Spleen (tissue), 11 donors: ENCODE measurements around the gene TBX4. TPM values are rescaled to one million over a fixed set of nuclear protein-coding genes. Genes with fewer than 3 reads are reported as not detected.
"Not testable (repeated sequence)": the region's sequence is repeated elsewhere in the genome, so short reads cannot be mapped to it uniquely, and the experiment has no call there.

Experiments
- DNase-seq: peaks from one replicate; pipeline ENCODE4 v3.0.0-alpha.2; 2020
- H3K27ac ChIP-seq, 8 donors: fragments of 200-600 bp; sonication (generic) in 7 of 8; 1 replicate in 4 of 8; 2 replicates in 4 of 8; pipeline versions ENCODE4 v1.5.0 to v1.8.0; 2016 to 2021; ENCODE audit warnings: inconsistent platforms in 4 of 8, mild to moderate bottlenecking in 4 of 8, moderate library complexity in 1 of 8
- H3K27me3 ChIP-seq, 7 donors: fragments of 200-600 bp; sonication (generic) in 6 of 7; replicated peaks in 1 of 7; 1 replicate in 4 of 7; 2 replicates in 3 of 7; pipeline versions ENCODE4 v1.5.0 to v1.8.0; 2016 to 2021; ENCODE audit warnings: inconsistent platforms in 3 of 7, mild to moderate bottlenecking in 1 of 7
- H3K36me3 ChIP-seq, 6 donors: fragments of 200-600 bp; sonication (generic) in 5 of 6; 1 replicate in 4 of 6; 2 replicates in 2 of 6; pipeline versions ENCODE4 v1.5.0 to v1.8.0; 2016 to 2021; ENCODE audit warnings: inconsistent platforms in 2 of 6
- H3K4me1 ChIP-seq, 6 donors: fragments of 200-600 bp; sonication (generic) in 5 of 6; 1 replicate in 3 of 6; 2 replicates in 3 of 6; pipeline versions ENCODE4 v1.5.0 to v1.8.0; 2016 to 2021; ENCODE audit warnings: inconsistent platforms in 3 of 6
- H3K4me3 ChIP-seq, 8 donors: fragments of 200-600 bp; sonication (generic) in 7 of 8; 1 replicate in 4 of 8; 2 replicates in 4 of 8; pipeline versions ENCODE4 v1.5.0 to v1.8.0; 2016 to 2021; ENCODE audit warnings: inconsistent platforms in 4 of 8, mild to moderate bottlenecking in 4 of 8, moderate library complexity in 2 of 8
- H3K9me3 ChIP-seq, 8 donors: fragments of 200-600 bp; sonication (generic) in 7 of 8; 1 replicate in 4 of 8; 2 replicates in 4 of 8; pipeline versions ENCODE4 v1.5.0 to v1.8.0; 2016 to 2021; ENCODE audit warnings: inconsistent platforms in 4 of 8
- POLR2A ChIP-seq, 3 donors: fragments of 450-650 bp; IDR thresholded peaks; one replicate each; pipeline ENCODE4 v1.5.1; 2017; ENCODE audit warnings: antibody characterized with exemption in 3 of 3, mild to moderate bottlenecking in 1 of 3
- POLR2AphosphoS5 ChIP-seq, 3 donors: sonication (generic); formaldehyde crosslinking; IDR thresholded peaks; one replicate each; pipeline ENCODE4 v1.5.1; 2017; ENCODE audit warnings: antibody characterized with exemption in 3 of 3
- whole genome bisulfite sequencing, 5 donors: extraction: QIAGEN DNeasy Blood & Tissue Kit in 3 of 5; methylation state at CpG; one replicate each; pipeline versions ENCODE4 v1.1.5 to v1.1.7; 2013 to 2018; 5-methylcytosine and 5-hydroxymethylcytosine counted together
- intact Hi-C: fragments of 100-400 bp; cut with DNase I; formaldehyde crosslinking; loops from one replicate; pipeline ENCODE4 v1.15.0; 2023; ENCODE audit warnings: low total_unique reads
- polyA plus RNA-seq, 3 donors: library from polyadenylated mRNA; stranded (reverse); fragments of 200-250 nt; gene quantifications; one replicate each; pipeline ENCODE4 v1.2.1, GENCODE V29; 2013
- total RNA-seq, 7 donors: library from RNA; depleted of rRNA in 3 of 7; stranded (reverse); fragments of >200 nt in 3 of 7; fragmentation: NEBNext Ultra II Directional in 4 of 7; extraction: Animal tissue kit (Norgen Biotek cat#: 25700) in 4 of 7; gene quantifications; one replicate each; pipeline versions ENCODE4 v1.1.0 to v1.2.1, GENCODE V29; 2016 to 2021
- TF ChIP-seq, protein P1 (sequence below), 11 experiments: fragments of 200-600 bp in 7 of 11; fragments of 450-650 bp in 4 of 11; sonication (generic) in 4 of 11; IDR thresholded peaks in 8 of 11; conservative IDR thresholded peaks in 3 of 11; 1 replicate in 7 of 11; 2 replicates in 4 of 11; pipeline versions ENCODE4 v1.4.0 to v1.8.0; 2016 to 2021; ENCODE audit warnings: antibody characterized with exemption in 11 of 11, inconsistent platforms in 4 of 11, mild to moderate bottlenecking in 1 of 11
- donor health status: healthy with polysubstance abuse.
- donor health status: DM: no; HTN: no; CAD: no; lungs with moderate emphysema.
- donor health status: DM: no; HTN: no; CAD: no.
- donor health status: Bipolar disorder and iron deficiency.
- donor health status: healthy.
- donor health status: DM: no; HTN: no; CAD: no.
- donor health status: DM: yes; HTN: yes; CAD: no.

The TBX4 gene
- total and polyA plus RNA-seq, 10 donors, result not detected

DNA sequence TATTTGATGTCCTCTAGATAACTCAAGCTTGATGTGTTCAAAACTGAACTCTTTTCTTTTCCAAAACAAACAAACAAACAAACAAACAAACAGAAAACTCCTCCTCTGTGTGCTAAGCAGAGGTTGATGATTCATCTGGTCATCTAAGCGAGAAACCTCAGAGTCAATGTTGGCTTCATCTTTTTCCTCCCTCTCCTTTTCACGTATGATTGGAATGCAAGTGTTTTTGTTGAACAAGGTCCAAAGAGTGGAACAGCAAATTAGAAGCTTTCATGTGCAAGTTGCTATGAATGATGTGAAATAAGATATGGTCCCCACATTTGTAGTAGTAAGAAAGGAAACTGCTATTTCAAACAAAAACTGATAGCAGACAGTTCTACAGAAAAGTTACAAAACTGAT, 52.5 kb downstream of the TBX4 start:
- Histone ChIP-seq H3K4me3 (no peak overlapping the region), H3K27me3 (peaks cover 0 to 35% (median 0%) of the 10 kb centered on the region in 7 donors), H3K9me3 (peaks cover 0 to 4% (median 0%) of the 10 kb centered on the region in 8 donors), H3K36me3 (no peaks in the 10 kb centered on the region), H3K4me1 (no peaks in the 10 kb centered on the region), H3K27ac (no peak overlapping the region)
- no peak for TF ChIP-seq POLR2A (IDR thresholded peaks at IDR 0.05)
- TF ChIP-seq, protein P1, sequence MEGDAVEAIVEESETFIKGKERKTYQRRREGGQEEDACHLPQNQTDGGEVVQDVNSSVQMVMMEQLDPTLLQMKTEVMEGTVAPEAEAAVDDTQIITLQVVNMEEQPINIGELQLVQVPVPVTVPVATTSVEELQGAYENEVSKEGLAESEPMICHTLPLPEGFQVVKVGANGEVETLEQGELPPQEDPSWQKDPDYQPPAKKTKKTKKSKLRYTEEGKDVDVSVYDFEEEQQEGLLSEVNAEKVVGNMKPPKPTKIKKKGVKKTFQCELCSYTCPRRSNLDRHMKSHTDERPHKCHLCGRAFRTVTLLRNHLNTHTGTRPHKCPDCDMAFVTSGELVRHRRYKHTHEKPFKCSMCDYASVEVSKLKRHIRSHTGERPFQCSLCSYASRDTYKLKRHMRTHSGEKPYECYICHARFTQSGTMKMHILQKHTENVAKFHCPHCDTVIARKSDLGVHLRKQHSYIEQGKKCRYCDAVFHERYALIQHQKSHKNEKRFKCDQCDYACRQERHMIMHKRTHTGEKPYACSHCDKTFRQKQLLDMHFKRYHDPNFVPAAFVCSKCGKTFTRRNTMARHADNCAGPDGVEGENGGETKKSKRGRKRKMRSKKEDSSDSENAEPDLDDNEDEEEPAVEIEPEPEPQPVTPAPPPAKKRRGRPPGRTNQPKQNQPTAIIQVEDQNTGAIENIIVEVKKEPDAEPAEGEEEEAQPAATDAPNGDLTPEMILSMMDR (IDR thresholded peaks at IDR 0.05 in 8 of 11, conservative IDR thresholded peaks at IDR 0.05 in 3 of 11), result no peak
- TF ChIP-seq POLR2AphosphoS5 (IDR thresholded peaks at IDR 0.05), result no peak
- intact Hi-C loops, result no loop called here
- no peak for DNase-seq
- WGBS, 5 donors, result 65 to 86% (median 71%) methylated on average over 2 of the region's 2 CpGs

DNA sequence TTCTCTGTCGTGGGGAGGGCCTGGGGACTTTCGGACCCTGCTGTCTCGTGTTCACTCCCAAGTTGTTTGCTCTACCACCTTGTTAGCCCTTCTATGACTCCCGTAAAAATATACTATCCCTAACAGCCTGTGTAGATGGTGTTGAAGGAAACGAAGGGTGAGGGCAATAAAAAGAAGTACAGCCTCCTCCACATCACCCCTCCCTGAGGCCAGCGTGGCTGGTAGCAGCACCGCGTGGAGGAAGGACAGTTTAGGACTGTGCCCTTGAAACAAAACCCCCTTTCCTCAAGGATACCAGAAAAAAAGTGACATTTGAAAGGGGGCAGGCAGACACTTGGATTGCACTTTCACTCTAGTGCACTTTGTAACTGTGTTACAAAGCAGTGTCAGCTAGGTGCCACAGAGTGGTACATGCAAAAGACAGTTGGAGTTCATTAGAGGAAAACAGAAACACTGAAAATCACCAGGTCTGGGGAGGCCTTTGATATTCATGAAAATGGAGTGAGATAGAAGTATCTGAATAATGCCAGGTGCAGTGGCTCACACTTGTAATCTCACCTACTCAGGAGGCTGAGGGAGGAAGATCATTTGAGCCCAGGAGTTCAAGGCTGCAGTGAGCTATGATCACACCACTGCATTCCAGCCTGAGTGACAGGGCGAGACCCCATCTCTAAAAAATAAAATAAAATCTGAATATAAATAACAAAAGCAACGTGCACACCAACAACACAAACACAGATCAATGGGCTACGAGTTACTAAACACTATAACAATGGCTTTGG, 53.8 kb downstream of the TBX4 start:
- DNase-seq, result no peak
- intact Hi-C loops, result no loop called here
- TF ChIP-seq, protein P1 (IDR thresholded peaks at IDR 0.05 in 8 of 11, conservative IDR thresholded peaks at IDR 0.05 in 3 of 11), result no peak
- TF ChIP-seq POLR2AphosphoS5 (IDR thresholded peaks at IDR 0.05) (no peak), POLR2A (IDR thresholded peaks at IDR 0.05) (no peak)
- H3K9me3 ChIP-seq, result no peaks in the 10 kb centered on the region
- H3K27me3 ChIP-seq, result peaks cover 0 to 29% (median 0%) of the 10 kb centered on the region in 7 donors
- H3K27ac ChIP-seq, result no peak overlapping the region
- H3K36me3 ChIP-seq, result no peaks in the 10 kb centered on the region
- H3K4me1 ChIP-seq, result no peaks in the 10 kb centered on the region
- WGBS, 5 donors, result 63 to 72% (median 66%) methylated on average over 11 of the region's 11 CpGs
- no peak overlapping the region for H3K4me3 ChIP-seq

DNA sequence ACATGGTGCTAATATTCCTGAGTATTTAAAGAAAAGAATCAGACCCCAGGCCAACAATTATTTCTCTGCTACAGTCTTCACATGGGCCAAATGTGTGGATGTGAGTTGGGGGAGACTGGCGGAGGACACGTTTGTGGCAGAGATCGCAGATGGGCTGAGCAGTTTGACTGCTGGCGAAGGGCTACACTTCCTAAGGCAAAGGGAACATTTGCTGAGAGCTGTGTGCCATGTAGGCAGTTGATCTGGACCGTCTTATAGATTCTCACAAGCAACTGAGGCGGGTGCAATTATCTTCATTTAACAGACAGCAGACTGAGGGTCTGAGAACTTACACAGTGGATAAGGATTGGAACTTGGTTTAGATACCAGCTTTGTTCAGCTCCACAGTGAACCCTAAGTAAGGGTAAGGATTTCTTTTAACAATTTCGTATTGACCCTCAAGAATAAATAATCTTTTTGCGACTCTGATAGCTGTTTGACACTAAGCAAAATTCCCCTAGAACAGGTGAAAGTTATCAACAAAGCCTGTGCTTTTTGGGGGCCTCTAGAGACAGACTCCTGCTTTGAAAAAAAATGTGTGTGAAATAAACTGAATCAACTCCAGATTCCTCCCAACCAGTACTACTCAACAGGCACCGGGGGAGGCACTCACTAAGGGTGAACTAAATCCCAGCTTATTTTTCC, 55.3 kb downstream of the TBX4 start:
- 77 to 86% (median 80%) methylated on average over 9 of the region's 9 CpGs for WGBS, 5 donors
- H3K36me3 ChIP-seq, result no peaks in the 10 kb centered on the region
- no peak for DNase-seq
- H3K27me3 ChIP-seq, result peaks cover 0 to 16% (median 0%) of the 10 kb centered on the region in 7 donors
- H3K4me3 ChIP-seq, result no peak overlapping the region
- TF ChIP-seq, protein P1 (IDR thresholded peaks at IDR 0.05 in 8 of 11, conservative IDR thresholded peaks at IDR 0.05 in 3 of 11), result no peak
- TF ChIP-seq POLR2AphosphoS5 (IDR thresholded peaks at IDR 0.05) (no peak), POLR2A (IDR thresholded peaks at IDR 0.05) (no peak)
- no peaks in the 10 kb centered on the region for H3K9me3 ChIP-seq
- intact Hi-C loops, result no loop called here
- H3K27ac ChIP-seq, result no peak overlapping the region
- no peaks in the 10 kb centered on the region for H3K4me1 ChIP-seq

DNA sequence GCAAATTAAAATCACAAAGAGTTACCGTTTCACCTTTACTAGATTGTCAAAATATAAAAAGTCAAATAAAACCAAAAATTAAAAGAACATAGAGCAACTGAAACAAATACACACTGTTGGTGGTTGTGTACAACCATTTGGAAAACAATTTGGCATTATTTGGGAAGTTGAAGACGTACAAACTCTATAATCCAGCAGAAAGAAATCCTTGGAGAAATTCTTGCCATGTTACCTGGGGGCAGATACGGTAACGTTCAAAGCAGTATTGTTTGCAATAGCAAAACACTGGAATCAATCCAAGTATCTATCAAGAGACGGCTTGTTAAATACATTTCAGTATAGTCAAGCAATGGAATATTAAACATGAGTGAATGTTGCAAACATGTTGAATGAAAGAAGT, 56.7 kb downstream of the TBX4 start:
- H3K27me3 ChIP-seq, result peaks cover 0 to 7% (median 0%) of the 10 kb centered on the region in 7 donors
- WGBS, 5 donors, result 82 to 89% (median 86%) methylated on average over 5 of the region's 5 CpGs
- no peaks in the 10 kb centered on the region for H3K4me1 ChIP-seq
- no peak overlapping the region for H3K27ac ChIP-seq
- no peak for DNase-seq
- H3K9me3 ChIP-seq, result no peaks in the 10 kb centered on the region
- TF ChIP-seq, protein P1 (IDR thresholded peaks at IDR 0.05 in 8 of 11, conservative IDR thresholded peaks at IDR 0.05 in 3 of 11), result no peak
- no peak for TF ChIP-seq POLR2A (IDR thresholded peaks at IDR 0.05)
- TF ChIP-seq POLR2AphosphoS5 (IDR thresholded peaks at IDR 0.05), result no peak
- no peaks in the 10 kb centered on the region for H3K36me3 ChIP-seq
- H3K4me3 ChIP-seq, result no peak overlapping the region
- intact Hi-C loops, result no loop called here

DNA sequence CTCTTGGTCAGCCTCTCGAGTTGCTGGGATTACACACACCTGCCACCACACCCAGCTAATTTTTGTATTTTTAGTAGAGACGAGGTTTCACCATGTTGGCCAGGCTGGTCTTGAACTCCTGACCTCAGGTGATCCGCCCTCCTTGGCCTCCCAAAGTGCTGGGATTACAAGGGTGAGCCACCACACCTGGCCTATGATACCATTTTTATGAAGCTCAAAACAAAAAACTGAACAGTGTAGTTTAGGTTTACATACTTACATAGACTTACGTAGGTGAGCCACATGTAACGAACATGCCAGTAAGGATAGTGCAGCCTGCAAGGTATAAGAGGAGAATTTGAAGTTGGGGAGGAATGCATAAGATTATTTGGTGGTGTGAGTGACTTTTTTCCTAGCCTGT, 57.2 kb downstream of the TBX4 start:
- DNase-seq, H3K27ac ChIP-seq, H3K36me3 ChIP-seq, H3K9me3 ChIP-seq, intact Hi-C loops, H3K4me1 ChIP-seq, H3K27me3 ChIP-seq, H3K4me3 ChIP-seq: not testable (repeated sequence)
- WGBS, 5 donors, result 83 to 91% (median 88%) methylated on average over 5 of the region's 5 CpGs
